ENCODE results near the gene SLC12A7.
"Not testable (repeated sequence)": the region's sequence is repeated elsewhere in the genome, so short reads cannot be mapped to it uniquely, and the experiment has no call there.

The SLC12A7 gene

GRCh38 chr5:1035421-1036405, 76.2 kb downstream of the SLC12A7 start:
- no peak for DNase-seq (ENCODE audit: low spot score)

- no peak for DNase-seq (ENCODE audit: low spot score)
These were observed 76.9 kb downstream of the SLC12A7 start for GRCh38 chr5:1034986-1035385.

- no peak for DNase-seq (ENCODE audit: low spot score)
These were observed 77.4 kb downstream of the SLC12A7 start for GRCh38 chr5:1034421-1034905.

GRCh38 chr5:1033606-1034420, 78.0 kb downstream of the SLC12A7 start:
- DNase-seq (ENCODE audit: low spot score) = no peak

GRCh38 chr5:1033178-1033577, 78.7 kb downstream of the SLC12A7 start:
- no peak for DNase-seq (ENCODE audit: low spot score)

- no peak for DNase-seq (ENCODE audit: low spot score)
These were observed 79.3 kb downstream of the SLC12A7 start for GRCh38 chr5:1032551-1033027.

- DNase-seq (ENCODE audit: low spot score) = no peak
These were observed 79.9 kb downstream of the SLC12A7 start for GRCh38 chr5:1032011-1032410.

GRCh38 chr5:1031306-1031959, 80.4 kb downstream of the SLC12A7 start:
- no peak for DNase-seq (ENCODE audit: low spot score)

GRCh38 chr5:1030801-1031271, 81.0 kb downstream of the SLC12A7 start:
- no peak for DNase-seq (ENCODE audit: low spot score)

GRCh38 chr5:1029945-1030625, 81.8 kb downstream of the SLC12A7 start:
- DNase-seq (ENCODE audit: low spot score) = no peak

GRCh38 chr5:1029282-1029944, 82.5 kb downstream of the SLC12A7 start:
- no peak for DNase-seq (ENCODE audit: low spot score)

- no peak for DNase-seq (ENCODE audit: low spot score)
These were observed 83.2 kb downstream of the SLC12A7 start for GRCh38 chr5:1028481-1029281.

GRCh38 chr5:1027631-1028441, 84.0 kb downstream of the SLC12A7 start:
- DNase-seq (ENCODE audit: low spot score) = no peak

- no peak for DNase-seq (ENCODE audit: low spot score)
These were observed 84.9 kb downstream of the SLC12A7 start for GRCh38 chr5:1026700-1027621.

- DNase-seq (ENCODE audit: low spot score) = not testable (repeated sequence)
These were observed 89.9 kb downstream of the SLC12A7 start for GRCh38 chr5:1021969-1022336.

- no peak for DNase-seq (ENCODE audit: low spot score)
These were observed 90.5 kb downstream of the SLC12A7 start for GRCh38 chr5:1021136-1021968.

- DNase-seq (ENCODE audit: low spot score) = no peak
These were observed 91.4 kb downstream of the SLC12A7 start for GRCh38 chr5:1020452-1020961.
